Osteoblast (primary cell): ENCODE data around the gene FLCN. TPM values are rescaled to one million over a fixed set of nuclear protein-coding genes. Genes with fewer than 3 reads are reported as not detected.

Experiments used
- DNase-seq: peaks from one replicate; pipeline ENCODE4 v3.0.0; 2011; ENCODE audit warnings: low spot score, mixed read lengths; ENCODE audit not compliant: insufficient read length; ENCODE audit errors: missing footprints
- H2AFZ ChIP-seq: 2 replicates; pipeline ENCODE4 v1.6.0; 2011; ENCODE audit warnings: mild to moderate bottlenecking, low read length
- H3K27ac ChIP-seq: 2 replicates; pipeline ENCODE4 v1.5.1; 2011; ENCODE audit warnings: mild to moderate bottlenecking, low read depth, low read length, moderate library complexity
- H3K27me3 ChIP-seq: 2 replicates; pipeline ENCODE4 v1.6.0; 2012; ENCODE audit warnings: mild to moderate bottlenecking, control low read depth, inconsistent platforms, low read length, moderate library complexity; ENCODE audit not compliant: insufficient read depth
- H3K36me3 ChIP-seq: 2 replicates; pipeline ENCODE4 v1.5.1; 2011; ENCODE audit warnings: mild to moderate bottlenecking, low read length, control low read depth, moderate library complexity; ENCODE audit not compliant: insufficient read depth
- H3K4me1 ChIP-seq: 2 replicates; pipeline ENCODE4 v1.5.1; 2011; ENCODE audit warnings: mild to moderate bottlenecking, low read length, control low read depth, moderate library complexity; ENCODE audit not compliant: insufficient read depth
- H3K4me2 ChIP-seq: 2 replicates; pipeline ENCODE4 v1.6.0; 2011; ENCODE audit warnings: mild to moderate bottlenecking, low read length; ENCODE audit not compliant: insufficient read depth
- H3K4me3 ChIP-seq: fragments of 200-600 bp; sonication (generic); 3 replicates; pipeline ENCODE4 v1.5.1; 2012; ENCODE audit warnings: mild to moderate bottlenecking, low read length, inconsistent platforms; ENCODE audit not compliant: insufficient read depth
- H3K79me2 ChIP-seq: 2 replicates; pipeline ENCODE4 v1.6.0; 2012; ENCODE audit warnings: mild to moderate bottlenecking, low read length, control low read depth, inconsistent platforms; ENCODE audit not compliant: insufficient read depth
- H3K9me3 ChIP-seq: 2 replicates; pipeline ENCODE4 v1.5.1; 2011; ENCODE audit warnings: low read depth, low read length, control low read depth
- H4K20me1 ChIP-seq: 2 replicates; pipeline ENCODE4 v1.6.0; 2012; ENCODE audit warnings: mild to moderate bottlenecking, low read length, control low read depth; ENCODE audit not compliant: insufficient read depth
- CTCF ChIP-seq: IDR thresholded peaks from 2 replicates; pipeline ENCODE4 v1.5.1; 2011; ENCODE audit warnings: mild to moderate bottlenecking, low read depth, low read length, moderate library complexity; ENCODE audit errors: extremely low read depth
- total RNA-seq: library from RNA; depleted of rRNA; stranded (reverse); fragments of >200 nt; gene quantifications from 2 replicates; pipeline ENCODE4 v1.2.3, GENCODE V29; 2012

FLCN gene
- total RNA-seq, 1 donor = 174 TPM

- TF ChIP-seq CTCF = no peak
- Histone ChIP-seq H3K27ac (no peak overlapping the region), H3K4me3 (no peak overlapping the region), H3K36me3 (peaks cover 87% of the 10 kb centered on the region), H3K4me1 (no peaks in the 10 kb centered on the region), H3K4me2 (no peak overlapping the region), H3K27me3 (no peaks in the 10 kb centered on the region), H3K79me2 (peaks cover 77% of the 10 kb centered on the region), H4K20me1 (peaks cover 19% of the 10 kb centered on the region), H2AFZ (no peak overlapping the region), H3K9me3 (no peaks in the 10 kb centered on the region)
- peak; percentile 80 for DNase-seq
These were observed 13.2 kb downstream of the FLCN start for GRCh38 chr17:17223736-17224135.

GRCh38 chr17:17221329-17221728 lies 15.6 kb downstream of the FLCN start:
- Histone ChIP-seq H3K27me3 (no peaks in the 10 kb centered on the region), H3K4me1 (no peaks in the 10 kb centered on the region), H3K36me3 (peaks cover 86% of the 10 kb centered on the region), H3K4me3 (no peak overlapping the region), H2AFZ (no peak overlapping the region), H3K79me2 (peaks cover 64% of the 10 kb centered on the region), H3K27ac (no peak overlapping the region), H3K9me3 (no peaks in the 10 kb centered on the region), H3K4me2 (no peak overlapping the region), H4K20me1 (peaks cover 13% of the 10 kb centered on the region)
- no peak for TF ChIP-seq CTCF
- DNase-seq = peak; percentile 30

GRCh38 chr17:17220529-17220928 lies 16.4 kb downstream of the FLCN start:
- H3K36me3 ChIP-seq = peaks cover 86% of the 10 kb centered on the region
- H2AFZ ChIP-seq = no peak overlapping the region
- no peak for TF ChIP-seq CTCF
- no peaks in the 10 kb centered on the region for H3K9me3 ChIP-seq
- H3K4me2 ChIP-seq = no peak overlapping the region
- DNase-seq = no peak
- H3K79me2 ChIP-seq = peaks cover 58% of the 10 kb centered on the region
- H3K27me3 ChIP-seq = no peaks in the 10 kb centered on the region
- H4K20me1 ChIP-seq = peaks cover 16% of the 10 kb centered on the region
- no peak overlapping the region for H3K27ac ChIP-seq
- no peaks in the 10 kb centered on the region for H3K4me1 ChIP-seq
- H3K4me3 ChIP-seq = no peak overlapping the region

GRCh38 chr17:17217995-17218394 lies 19.0 kb downstream of the FLCN start:
- no peak for TF ChIP-seq CTCF
- Histone ChIP-seq H3K79me2 (peaks cover 42% of the 10 kb centered on the region), H3K27me3 (no peaks in the 10 kb centered on the region), H3K36me3 (peaks cover 85% of the 10 kb centered on the region), H3K4me2 (no peak overlapping the region), H3K4me1 (no peaks in the 10 kb centered on the region), H3K27ac (no peak overlapping the region), H3K9me3 (no peaks in the 10 kb centered on the region), H2AFZ (no peak overlapping the region), H4K20me1 (peaks cover 24% of the 10 kb centered on the region), H3K4me3 (no peak overlapping the region)
- DNase-seq = peak; percentile 71
